ENCODE data around the gene CCR9.
A peak's percentile ranks its signal among the peaks of the same experiment; 100 is the strongest.
"Not testable (repeated sequence)": the region's sequence is repeated elsewhere in the genome, so short reads cannot be mapped to it uniquely, and the experiment has no call there.

Gene CCR9, protein sequence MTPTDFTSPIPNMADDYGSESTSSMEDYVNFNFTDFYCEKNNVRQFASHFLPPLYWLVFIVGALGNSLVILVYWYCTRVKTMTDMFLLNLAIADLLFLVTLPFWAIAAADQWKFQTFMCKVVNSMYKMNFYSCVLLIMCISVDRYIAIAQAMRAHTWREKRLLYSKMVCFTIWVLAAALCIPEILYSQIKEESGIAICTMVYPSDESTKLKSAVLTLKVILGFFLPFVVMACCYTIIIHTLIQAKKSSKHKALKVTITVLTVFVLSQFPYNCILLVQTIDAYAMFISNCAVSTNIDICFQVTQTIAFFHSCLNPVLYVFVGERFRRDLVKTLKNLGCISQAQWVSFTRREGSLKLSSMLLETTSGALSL

DNA sequence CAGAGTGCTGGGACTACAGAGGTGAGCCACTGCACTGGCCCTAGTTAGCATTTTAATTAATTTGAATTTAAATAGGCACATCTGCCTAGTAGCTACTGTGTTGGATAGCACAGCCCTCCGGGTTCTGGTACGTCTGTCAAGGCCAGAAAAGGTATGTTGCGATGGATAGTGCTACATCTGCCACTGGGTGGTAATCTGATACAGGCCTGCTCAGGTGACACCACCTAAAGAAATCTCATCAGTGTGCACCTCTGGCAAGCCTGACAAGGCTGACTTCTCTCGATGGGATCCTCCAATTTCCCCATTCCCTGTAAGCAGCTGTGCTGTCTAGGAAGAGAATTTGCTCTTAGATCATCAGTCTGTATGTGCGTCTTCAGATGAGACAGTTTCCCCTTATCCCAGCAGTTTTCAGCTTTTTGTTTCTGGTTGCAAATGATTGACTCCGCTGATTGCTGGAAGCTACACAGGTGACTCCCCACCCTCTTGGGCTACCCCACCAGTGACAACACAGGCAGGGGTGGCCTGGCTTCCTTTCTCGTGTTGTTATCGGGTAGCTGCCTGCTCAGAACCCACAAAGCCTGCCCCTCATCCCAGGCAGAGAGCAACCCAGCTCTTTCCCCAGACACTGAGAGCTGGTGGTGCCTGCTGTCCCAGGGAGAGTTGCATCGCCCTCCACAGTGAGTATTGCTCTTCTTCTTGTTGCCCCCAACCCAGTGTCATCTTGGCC is at the start of gene CCR9:
CCR9 (plus strand) TSS at position 565 of the 727 bp plus-strand sequence. CDS start 8,391 bp downstream, outside the sequence.
- no peak for DNase-seq (ENCODE audit: low spot score)

DNA sequence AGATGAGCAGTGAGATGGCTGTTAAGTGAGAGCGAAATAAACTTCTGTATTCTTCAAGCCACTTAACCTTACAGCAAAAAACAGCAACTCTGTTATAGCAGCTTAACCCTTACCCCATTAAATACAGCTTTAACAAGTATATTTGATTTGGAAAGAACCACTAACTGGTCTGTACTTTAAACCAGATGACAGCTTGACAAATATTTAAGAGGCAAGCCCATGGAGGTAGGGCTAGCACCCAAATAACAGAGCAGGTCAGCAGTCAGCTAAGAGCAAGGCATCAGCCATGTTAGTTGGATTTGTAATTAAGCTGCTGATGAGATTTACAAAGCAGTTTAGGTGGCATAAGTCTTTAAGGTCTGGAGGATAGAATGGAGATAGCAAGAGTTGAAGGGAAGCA is 47.9 kb upstream of the CCR9 start:
- DNase-seq (ENCODE audit: low spot score) = no peak

DNA sequence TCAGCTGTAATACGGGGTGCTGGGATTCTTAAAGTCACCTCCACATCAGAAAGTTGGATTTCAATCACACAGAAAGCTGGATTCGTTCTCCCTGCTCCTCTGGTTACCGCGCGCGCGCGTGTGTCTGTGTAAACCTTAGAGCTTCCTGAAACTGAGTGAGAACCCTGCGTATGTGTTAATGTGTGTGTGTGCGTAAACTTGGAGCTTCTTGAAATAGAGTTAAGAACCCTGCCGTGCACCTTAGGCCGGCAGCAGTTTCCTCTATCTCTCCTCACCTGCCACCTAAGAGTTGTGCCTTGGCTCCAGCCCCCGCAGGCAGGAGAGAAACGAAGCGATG is 45.0 kb upstream of the CCR9 start:
- DNase-seq (ENCODE audit: low spot score) = peak; percentile 11

DNA sequence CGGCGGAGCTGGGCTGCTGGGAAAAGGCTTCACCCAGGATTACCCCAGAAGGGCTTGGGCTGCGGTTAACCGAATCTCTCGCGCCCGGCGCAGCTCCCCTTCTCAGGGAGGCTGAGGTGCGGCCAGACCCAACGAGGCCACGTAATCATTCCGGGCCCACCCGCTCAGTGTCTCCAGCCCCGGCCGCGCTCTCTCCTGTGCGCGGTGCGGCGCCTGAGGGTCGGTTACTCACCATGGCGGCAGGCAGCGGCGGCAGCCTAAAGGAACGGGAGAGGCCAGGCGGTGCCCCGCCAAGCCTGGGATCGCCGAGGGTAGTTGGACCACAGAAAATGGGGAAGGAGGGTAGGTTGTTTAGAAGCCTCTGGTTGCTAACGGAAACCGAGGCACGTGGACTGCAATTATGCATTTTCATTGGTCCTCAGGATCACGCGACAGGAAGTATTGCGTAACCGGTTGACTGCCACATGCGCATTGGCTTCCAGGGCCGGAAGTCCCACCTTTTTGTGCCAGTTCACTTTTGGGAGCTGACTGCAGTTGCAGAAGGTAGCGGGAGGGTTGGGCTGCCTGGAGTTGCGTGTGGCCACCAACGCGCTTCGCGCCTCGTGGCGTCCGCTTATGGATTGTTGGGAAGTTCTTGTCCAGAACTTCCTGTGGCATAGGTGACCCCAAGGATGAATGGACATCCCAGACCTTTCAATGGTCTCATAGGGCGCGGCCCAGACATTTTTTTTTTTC is 44.4 kb upstream of the CCR9 start, which contains the start of gene LZTFL1:
LZTFL1 (minus strand) TSS at position 363 of the 735 bp plus-strand sequence; CDS start at position 235, 128 bp downstream.
- peak; percentile 89 for DNase-seq (ENCODE audit: low spot score)

DNA sequence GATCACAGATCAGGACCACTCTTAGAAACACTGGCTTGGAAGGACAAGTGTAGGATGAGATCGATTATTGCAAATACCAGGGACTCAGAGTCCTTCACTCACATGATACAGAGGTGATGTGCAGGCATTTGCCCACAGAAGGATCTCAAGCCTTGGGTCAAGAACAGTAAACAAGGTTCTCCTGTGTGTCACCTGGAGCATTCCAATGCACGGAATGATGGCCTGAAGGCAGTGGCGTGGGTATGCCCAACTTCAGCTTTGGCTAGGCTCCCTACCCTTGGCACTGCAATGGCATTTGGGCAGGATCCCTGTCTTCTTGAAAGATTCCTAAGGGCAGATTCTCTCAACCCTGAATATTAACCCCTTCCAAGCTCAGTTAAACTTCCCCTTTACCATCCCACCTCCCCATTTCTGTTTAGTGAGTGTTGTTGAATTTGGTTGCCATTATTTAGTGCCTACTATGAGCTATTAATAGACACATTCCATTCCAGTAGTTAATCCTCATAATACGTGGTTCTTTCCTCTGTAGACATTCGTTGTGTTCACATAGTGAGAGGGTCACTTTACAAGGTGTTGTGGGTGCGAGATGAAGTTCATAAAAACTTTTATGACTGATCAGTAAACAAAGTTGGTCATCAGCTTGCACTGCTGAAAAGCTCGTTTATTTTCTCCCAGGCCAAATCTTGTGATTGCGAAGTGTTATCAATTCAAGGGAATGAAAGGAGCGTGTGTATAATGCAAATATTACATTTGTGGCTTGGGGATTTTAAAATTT is 43.3 kb upstream of the CCR9 start:
- no peak for DNase-seq (ENCODE audit: low spot score)

DNA sequence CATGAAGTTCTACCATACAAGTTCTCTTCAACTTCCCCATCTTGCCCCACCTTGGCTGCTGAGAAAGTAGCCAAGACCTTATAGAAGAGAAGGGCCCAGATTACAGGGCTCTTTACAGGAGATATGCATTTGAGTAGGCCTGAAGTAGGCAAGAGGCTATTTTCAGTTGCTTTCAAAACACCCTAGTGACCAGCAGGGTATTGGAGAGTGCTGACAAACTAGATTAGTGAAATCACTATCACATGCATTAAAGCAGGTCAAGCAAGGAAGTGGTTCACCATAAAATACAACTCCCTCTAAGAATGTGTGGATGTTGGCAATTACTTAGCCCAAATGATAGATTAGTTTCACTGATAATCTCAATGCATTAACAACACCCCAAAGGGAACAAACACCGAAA is 41.7 kb upstream of the CCR9 start:
- DNase-seq (ENCODE audit: low spot score) = no peak

DNA sequence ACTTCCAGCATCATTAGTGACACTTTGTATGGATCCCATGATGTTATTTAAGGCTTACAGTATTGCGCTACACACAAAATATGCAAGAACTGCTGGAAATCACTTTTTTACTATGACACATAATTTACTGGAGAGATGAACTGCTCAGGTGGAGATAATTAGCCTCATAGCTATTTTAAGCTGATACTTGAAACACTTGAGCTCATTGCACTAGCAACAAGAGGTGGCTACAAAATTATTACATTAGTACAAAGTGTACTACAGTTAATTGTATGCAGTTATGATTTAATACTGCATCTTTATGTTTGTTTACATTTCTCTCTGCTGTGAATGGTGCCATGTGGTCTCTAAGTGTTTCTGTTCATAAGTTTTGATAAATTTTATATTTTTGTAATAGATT is 38.0 kb upstream of the CCR9 start:
- DNase-seq (ENCODE audit: low spot score) = no peak

DNA sequence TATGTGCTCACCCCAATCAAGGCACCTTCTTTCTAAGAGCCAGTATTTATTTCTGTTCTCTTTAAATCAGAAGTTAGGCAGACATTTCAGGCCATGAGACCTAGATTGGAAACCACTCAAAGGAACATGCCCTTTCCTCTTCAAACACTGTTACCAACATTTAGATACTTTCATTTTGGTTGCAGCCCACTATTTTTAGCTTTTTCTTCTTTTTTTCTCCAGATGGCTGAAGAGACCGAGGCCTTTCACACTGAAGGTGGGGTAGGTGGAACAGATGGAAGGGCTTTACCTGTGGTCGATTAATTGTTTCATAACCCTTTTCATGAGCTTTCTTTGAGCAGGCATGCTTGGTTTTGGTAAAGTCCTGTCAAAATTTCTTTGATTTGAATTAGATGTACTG is 33.5 kb upstream of the CCR9 start:
- no peak for DNase-seq (ENCODE audit: low spot score)

DNA sequence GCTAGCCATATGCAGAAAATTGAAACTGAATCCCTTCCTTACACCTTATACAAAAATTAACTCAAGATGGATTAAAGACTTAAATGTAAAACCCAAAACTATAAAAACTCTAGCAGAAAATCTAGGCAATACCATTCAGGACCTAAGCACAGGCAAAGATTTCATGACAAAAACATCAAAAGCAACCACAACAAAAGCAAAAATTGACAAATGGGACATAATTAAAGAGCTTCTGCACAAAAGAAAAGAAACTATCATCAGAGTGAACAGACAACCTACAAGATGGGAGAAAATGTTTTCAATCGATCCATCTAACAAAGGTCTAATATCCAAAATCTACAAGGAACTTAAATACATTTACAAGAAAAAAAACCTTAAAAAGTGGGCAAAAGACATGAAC is 30.0 kb upstream of the CCR9 start:
- DNase-seq (ENCODE audit: low spot score) = not testable (repeated sequence)

DNA sequence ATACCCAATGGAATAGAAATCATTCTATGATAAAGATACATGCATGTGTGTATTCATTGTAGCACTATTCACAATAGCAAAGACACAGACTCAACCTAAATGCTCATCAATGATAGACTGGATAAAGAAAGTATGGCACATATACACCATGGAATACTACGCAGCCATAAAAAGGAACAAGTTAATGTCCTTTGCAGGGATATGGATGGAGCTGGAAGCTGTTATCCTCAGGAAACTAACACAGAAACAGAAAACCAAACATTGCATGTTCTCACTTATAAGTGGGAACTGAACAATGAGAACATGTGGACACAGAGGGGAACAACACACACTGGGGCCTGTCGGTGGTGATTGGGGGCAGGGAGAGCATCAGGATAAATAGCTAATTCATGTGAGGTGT is 29.3 kb upstream of the CCR9 start:
- not testable (repeated sequence) for DNase-seq (ENCODE audit: low spot score)

DNA sequence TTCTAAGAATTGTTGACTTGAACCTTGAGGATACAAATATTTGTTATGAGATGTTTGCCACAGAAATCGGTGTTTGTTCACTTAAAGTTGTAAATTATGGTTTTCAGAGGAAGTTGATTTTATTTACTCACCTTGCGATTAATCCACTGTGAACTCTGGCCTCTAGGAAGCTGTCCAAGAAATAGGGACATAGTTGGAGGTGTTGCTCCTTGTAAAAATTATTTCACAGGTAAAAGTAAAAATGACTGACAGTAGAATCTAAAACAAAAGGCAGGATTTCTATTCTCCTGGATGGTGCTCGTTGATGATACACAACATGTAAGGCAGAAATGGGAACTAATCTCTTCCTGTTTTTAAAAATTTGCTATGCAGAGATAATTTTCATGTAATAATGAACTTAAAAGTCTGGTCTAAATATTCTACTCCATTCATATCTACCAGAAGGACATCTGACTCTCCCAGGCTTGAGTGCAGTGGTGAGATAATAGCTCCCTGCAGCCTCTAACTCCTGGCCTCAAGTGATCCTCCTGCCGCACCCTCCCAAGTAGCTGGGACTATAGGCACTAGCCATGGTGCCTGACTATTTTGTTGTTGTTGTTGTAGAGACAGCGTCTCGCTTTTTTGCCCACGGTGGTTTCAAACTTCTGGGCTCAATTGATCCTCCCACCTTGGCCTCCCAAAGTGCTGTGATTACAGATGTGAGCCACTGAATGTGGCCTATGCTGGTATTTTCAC is 27.4 kb upstream of the CCR9 start:
- DNase-seq (ENCODE audit: low spot score) = no peak

DNA sequence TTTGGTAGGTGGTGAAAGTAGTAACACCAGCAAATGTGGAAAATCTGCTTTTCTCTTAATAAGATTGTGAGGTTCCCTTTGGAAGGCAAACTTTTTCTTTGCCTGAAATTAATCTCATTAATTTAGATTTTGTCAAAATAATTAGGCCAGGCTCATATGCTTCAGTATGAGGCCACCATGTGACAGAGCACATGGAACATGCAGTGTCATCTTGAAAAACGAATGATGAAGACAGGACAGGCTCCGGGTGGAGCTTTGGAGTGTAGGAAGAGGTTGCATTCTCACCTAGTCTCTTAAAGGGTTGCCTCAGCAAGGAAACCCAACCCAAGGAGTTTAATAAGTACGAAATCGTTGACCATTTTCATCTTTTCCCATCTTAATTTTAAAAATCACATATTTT is 25.9 kb upstream of the CCR9 start:
- no peak for DNase-seq (ENCODE audit: low spot score)

DNA sequence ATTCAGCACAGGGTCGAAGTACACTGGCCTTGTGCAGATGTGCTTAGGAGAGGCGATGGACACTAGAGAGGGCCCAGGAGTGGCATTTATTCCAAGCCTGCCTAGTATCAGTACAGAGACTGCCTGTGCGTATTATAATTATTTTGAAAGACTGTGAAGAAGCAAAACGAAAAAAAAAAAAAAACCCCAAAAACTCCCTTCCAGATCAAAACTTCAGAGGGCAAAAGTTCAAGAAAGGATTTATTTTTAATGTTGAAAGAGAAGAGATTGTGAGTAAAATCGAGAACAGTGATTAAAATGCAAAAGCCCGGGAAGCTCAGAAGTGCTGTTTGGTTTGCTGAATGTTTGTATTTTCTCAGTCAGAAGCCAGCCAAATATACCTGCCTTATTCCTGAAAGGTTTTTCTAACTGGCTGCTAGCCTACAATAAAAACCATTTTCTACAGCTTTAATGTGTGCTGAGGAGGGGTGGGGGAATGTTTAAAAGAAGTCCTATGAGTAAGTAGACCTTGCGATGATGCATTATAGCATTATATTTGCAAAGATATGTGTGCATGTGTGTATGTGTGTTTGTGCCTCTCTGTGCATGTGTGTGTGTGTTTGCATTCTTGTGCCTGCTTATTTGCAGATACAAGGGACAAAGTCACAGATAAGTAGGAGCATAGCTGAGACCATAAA is 25.2 kb upstream of the CCR9 start:
- peak; percentile 37 for DNase-seq (ENCODE audit: low spot score)

DNA sequence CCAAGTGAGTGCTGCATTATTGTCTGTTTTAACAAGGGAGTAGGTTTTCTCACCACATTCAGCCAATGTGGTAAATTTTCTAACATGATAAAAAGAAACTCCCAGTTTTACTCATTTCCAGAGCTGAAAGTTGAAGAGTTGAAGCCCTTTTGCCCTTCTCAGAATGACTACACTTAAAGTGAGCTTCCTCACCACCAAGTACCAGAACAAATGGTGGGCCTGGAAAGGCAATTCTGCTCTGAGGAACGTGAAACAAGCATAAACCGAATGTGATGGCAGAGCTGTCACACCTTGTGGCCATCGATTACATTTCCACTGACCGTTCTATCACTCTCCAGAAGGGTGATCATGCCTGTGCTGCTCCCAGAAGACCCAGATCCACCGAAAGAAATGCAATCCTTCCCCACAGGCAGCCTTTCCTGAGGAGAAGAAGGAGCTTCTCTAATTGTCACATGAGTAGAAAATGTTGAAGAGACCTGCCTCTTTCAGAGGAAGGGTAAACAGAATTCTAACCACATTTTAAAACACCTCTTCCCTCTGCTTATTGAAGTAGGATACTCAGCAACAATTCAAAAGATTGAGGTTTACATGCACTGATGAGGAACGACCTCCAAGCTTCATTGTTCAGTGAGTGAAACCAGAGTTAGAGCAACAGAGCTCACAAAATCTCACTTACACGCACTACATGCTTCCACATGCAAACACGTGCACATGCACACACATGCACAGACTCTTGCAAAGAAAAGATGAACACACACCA is 21.4 kb upstream of the CCR9 start:
- DNase-seq (ENCODE audit: low spot score) = peak; percentile 62

DNA sequence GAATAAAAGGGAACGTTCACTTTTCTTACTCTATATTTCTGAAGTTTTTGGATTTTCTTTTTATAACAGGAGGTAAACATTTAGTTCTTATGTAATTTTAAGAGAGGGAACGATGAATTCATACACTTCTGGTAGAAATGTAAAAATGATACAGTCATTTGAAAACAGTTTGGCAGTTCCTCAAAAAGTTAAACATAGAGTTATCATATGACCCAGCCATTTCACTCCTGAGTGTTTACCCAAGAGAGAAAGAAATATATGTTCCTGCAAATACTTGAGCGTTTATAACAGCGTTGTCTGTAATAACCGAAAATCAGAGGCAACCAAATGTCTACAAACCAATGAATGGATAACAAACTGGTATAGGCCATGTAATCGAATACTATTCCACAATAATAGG is 20.8 kb upstream of the CCR9 start:
- DNase-seq (ENCODE audit: low spot score) = no peak

DNA sequence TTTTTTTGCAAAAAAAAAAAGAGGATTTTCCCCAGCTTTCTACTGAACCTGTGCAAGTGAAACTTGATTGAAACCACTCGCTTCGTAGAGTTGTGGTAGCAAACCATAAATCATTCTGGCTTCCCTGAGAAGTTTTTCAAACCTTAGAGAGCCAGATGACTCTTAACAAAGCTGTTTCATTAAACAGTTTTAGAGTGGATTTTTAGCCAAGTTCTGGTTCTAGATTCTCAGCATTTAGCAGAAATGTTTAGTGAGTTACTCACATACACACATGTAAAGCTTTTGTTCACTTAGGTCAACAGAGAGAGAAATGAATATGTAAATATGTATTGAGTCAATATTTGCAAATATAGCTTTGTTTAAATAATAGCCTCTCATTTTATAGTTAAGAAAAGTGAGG is 18.1 kb upstream of the CCR9 start:
- DNase-seq (ENCODE audit: low spot score) = no peak

DNA sequence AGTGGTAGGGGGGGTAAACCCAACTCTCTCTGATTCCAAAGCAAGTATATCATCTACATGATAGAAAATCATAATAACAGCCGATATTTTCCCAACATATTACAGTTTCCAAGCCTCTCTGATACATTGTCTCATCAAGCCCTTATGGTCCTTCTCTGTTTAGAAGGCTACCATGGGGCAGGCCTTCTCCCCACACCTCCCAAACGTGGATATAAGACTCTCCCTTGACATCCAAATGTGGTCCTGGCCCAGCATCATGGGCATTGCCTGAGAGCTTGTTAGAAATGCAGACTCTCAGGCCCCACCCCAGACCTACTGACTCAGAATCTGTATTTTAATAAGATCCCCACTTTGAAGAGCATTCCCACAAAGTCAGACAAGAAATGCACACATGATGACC is 17.7 kb upstream of the CCR9 start:
- no peak for DNase-seq (ENCODE audit: low spot score)

DNA sequence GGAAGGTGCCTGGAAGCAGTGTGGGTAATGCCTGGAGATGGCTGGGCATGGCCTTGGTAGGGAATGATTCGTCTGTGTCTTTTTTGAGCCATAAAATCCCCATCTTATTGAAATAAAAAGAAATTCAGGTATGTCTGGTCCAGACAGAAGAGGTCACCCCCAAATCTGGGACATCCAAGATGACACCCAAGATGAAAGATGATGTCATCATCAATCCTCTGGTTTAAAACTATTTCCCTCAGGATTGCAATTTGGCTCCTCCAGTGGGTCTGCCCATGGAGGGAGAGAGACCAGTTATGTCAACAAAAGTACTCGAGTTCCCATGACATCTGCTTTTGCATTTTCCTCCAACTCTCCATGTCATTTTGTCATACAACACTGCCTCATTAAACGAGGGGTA is 16.7 kb upstream of the CCR9 start:
- DNase-seq (ENCODE audit: low spot score) = no peak

DNA sequence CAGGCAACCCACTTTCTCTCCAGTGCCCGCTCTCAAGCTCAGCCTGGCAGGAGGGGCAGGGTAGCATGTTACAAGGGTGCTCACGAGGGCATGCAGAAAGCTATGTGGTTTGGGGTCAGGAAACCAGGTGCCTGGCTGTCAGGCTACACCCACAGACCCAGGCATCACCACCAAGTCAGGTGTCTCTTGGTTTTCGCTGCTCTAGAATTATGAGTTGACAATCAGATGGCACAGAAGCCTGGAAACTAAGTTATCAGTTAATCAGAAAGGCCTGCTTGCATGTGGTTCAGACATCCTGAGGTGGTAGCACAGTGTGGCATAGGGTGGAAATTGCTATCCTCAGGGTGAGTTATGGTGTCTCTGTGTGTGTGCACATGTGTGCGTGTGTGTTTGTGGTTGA is 16.2 kb upstream of the CCR9 start:
- DNase-seq (ENCODE audit: low spot score) = peak; percentile 42

DNA sequence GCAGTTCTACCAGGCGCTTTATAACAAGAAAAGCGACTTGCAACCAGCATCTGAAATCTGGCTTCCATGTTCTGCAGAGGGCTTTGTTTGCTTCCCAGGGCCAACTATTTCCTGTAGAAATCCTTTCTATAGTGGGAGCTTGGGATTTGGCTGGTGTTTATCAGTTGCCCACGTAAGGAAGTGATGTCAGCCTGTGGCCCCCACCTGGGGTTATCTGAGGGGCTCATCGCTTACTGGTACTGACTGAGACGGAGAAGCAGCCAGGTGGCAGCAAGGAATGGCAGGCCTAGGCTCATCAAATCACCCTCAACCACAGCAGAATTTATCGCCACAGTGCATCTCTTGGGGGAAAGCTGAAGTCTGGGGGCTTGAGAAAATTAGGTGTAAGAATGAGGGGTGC is 14.6 kb upstream of the CCR9 start:
- DNase-seq (ENCODE audit: low spot score) = no peak

All from activated CD4-positive, alpha-beta T cell treated with anti-CD3 and anti-CD28 coated beads, Interleukin-2, Interleukin-4, amounts not matched to agents 100 ng/mL and 50 ng/mL, durations not matched to agents 16 hours and 8 hours (primary cell).